Measurements from ENCODE around the gene ZBTB8A. TPM values are rescaled to one million over a fixed set of nuclear protein-coding genes. Genes with fewer than 3 reads are reported as not detected.

Gene ZBTB8A
- total and polyA plus RNA-seq, 2 of the 8 experiments (the other 6 are each of a cell fraction or from before 2014, with no cell fraction given), result 2.9 to 10.4 TPM

DNA sequence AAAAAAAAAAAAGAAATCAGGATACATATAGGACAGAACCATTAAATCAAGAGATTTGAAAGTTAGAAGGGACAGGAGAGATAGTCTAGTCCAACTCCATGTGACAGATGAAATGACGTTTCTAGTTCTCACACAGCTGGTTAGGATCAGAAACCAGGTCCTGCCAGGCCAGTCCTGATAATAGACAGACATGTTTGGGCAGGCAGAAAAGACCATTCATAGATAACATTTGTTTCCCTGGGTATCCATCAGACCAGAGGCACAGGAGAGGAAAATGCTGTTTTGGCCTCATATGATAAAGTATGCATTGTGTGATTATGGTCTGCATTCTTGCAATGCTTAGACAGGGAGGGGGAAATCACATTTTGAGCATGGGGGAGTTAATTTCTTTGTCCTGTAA lies 45.0 kb upstream of the ZBTB8A start (continued):
- TF ChIP-seq CTBP2 (IDR thresholded peaks at IDR 0.05; ENCODE audit: borderline replicate concordance, insufficient read depth, insufficient read length, low read length), result no peak
- TF ChIP-seq RXRA (IDR thresholded peaks at IDR 0.05; ENCODE audit: insufficient read depth, low read depth, low read length), result no peak
- no peak for TF ChIP-seq HDAC6 (IDR thresholded peaks at IDR 0.05; ENCODE audit: low read depth, low read length)
- no peak for TF ChIP-seq RBBP5 (IDR thresholded peaks at IDR 0.05; ENCODE audit: borderline replicate concordance, low read depth, low read length)
